ENCODE measurements around the gene CPTP. TPM values are rescaled to one million over a fixed set of nuclear protein-coding genes. Genes with fewer than 3 reads are reported as not detected.
A peak's percentile ranks its signal among the peaks of the same experiment; 100 is the strongest.
"Not testable (repeated sequence)": the region's sequence is repeated elsewhere in the genome, so short reads cannot be mapped to it uniquely, and the experiment has no call there.

The CPTP gene
- polyA plus RNA-seq, 1 donor: 20.2 TPM

GRCh38 chr1:1367315-1367714 lies 42.7 kb downstream of the CPTP start:
- no peak for DNase-seq

GRCh38 chr1:1370094-1370493 lies 45.5 kb downstream of the CPTP start:
- DNase-seq: not testable (repeated sequence)

- DNase-seq: no peak
Measured at GRCh38 chr1:1370771-1371300, 46.2 kb downstream of the CPTP start.

GRCh38 chr1:1371364-1371745 lies 46.8 kb downstream of the CPTP start:
- DNase-seq: no peak

GRCh38 chr1:1371746-1372711 lies 47.4 kb downstream of the CPTP start:
- no peak for DNase-seq

GRCh38 chr1:1373051-1373814 lies 48.6 kb downstream of the CPTP start:
- DNase-seq: no peak

DNA sequence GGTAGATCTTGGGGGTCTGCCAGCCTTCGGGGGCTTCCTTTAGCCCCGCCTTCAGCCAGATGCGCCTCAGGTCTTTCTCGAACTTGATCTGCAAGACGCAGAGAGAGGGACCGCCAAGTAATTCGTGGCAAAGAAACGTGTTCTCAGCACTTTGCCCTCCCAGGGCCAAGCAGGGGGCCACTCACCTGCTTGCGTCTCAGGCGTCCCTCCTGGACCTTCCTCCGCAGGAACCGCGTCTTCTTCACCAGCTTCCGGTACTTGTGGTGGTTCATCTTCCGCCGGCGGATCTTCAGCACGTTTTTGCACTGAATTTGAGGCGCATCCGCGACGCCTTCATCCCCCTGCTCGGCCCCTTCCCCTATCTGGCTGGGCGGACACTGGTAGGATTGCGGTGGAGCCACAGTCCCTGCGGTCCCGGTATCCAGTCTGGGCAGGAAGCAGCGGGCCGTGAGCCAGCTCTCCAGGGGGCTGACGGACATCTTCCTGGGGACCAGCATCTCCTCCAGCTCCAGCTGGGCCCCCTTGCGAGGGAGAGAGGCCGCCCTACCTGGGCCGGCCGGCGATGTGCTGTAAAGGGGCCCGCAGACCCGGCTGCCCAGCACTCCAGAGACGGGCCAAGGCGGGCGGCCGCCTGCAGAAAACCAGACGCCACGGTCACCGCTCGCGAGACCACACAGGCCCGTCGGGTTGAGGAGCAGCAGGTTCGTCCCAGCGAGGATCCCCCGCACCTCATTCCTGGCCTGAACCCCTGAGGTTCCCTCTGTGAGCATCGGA lies 49.4 kb downstream of the CPTP start:
- DNase-seq: no peak

- no peak for DNase-seq
Measured at GRCh38 chr1:1374589-1374928, 50.0 kb downstream of the CPTP start.

DNA sequence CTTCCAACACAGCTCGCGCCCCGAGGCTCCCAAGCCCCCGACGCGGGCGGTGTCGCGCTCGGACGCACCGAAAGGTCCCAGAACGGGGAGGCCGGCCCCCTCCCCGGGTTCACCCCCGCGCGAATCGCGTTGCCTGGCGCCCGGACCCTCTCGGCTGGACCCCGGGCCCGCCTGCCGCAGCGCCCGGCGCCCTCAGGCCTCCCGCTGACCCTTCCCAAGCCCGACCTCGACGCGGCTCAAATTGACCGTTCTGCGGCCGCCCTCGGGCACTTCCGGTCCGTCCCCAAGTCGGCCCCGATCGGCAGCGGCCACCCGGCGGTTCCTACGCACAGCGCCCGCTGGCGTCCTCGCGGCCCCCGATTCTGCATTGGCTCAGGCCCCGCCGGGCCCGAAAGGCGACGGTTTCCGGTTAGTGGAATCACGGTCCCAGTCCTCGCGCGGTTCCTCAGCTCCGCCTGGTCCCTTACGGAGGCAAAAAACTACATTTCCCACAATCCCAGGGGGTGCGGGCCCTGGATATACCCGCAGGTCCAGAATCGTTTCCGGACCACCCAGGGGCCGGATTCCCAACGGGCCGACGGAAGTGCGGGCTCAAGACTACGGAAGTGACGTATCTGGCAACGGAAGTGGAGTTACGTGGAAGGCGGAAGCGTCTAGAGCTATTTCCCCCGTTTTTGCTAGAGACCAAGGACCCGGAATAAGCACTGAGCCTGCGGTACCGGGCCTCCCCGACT lies 50.5 kb downstream of the CPTP start, which contains the start of gene AURKAIP1:
AURKAIP1 (minus strand) TSS at position 279 of the 734 bp plus-strand sequence. CDS start 451 bp downstream, outside the sequence.
- peak; percentile 99 for DNase-seq

DNA sequence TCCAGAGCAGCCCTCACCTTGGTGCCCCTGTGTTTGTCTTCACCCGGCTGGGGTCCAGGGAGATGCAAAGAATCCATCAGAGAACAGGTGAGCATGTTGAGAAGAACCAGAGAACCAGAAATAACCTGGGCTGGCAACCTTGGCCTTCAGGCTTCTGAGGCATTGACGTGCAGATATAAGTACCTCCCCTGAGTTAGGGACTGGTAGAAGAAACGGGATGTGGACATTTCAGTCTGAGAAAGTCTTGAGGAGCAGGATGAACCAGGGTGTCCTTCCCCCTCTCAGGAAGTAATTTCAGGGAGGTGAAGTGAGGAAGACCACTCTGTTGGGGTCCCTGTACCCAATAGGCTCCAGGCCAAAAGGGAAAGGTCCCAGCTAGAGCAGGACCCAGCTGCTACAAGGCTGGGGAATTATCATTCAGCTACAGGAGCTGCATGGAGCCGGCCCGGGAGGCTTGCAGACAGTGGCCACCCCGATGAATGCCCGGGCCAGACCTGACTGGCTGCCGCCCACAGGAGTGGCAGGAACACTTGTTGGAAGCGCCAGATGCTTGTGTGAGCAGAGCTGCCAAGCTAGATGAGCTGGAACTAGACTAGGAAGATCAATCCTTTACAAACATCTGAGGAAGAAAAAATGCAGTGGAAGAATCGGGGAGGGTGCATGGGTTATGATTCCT lies 52.1 kb downstream of the CPTP start:
- DNase-seq: no peak

GRCh38 chr1:1377540-1378205 lies 53.1 kb downstream of the CPTP start:
- DNase-seq: no peak

Other genes starting within 250 kb of the CPTP start
- 7.8 TPM for gene C1orf159, start 208.7 kb upstream of the CPTP start, polyA plus RNA-seq (ENCODE audit: insufficient read length)
- gene TTLL10, start 150.9 kb upstream of the CPTP start, polyA plus RNA-seq (ENCODE audit: insufficient read length): 0.25 TPM
- gene TNFRSF18, start 118.2 kb upstream of the CPTP start, polyA plus RNA-seq (ENCODE audit: insufficient read length): 4.1 TPM
- gene TNFRSF4, start 110.6 kb upstream of the CPTP start, polyA plus RNA-seq (ENCODE audit: insufficient read length): 3.2 TPM
- 92.9 TPM for gene SDF4, start 92.8 kb upstream of the CPTP start, polyA plus RNA-seq (ENCODE audit: insufficient read length)
- gene B3GALT6, start 92.6 kb upstream of the CPTP start, polyA plus RNA-seq (ENCODE audit: insufficient read length): 20.0 TPM
- 3.6 TPM for gene C1QTNF12, start 78.1 kb upstream of the CPTP start, polyA plus RNA-seq (ENCODE audit: insufficient read length)
- 39.1 TPM for gene UBE2J2, start 50.9 kb upstream of the CPTP start, polyA plus RNA-seq (ENCODE audit: insufficient read length)
- 5.4 TPM for gene SCNN1D, start 44.4 kb upstream of the CPTP start, polyA plus RNA-seq (ENCODE audit: insufficient read length)
- 54.6 TPM for gene ACAP3, start 16.9 kb upstream of the CPTP start, polyA plus RNA-seq (ENCODE audit: insufficient read length)
- gene PUSL1, start 16.2 kb upstream of the CPTP start, polyA plus RNA-seq (ENCODE audit: insufficient read length): 7.0 TPM
- gene INTS11, start 142 bp upstream of the CPTP start, polyA plus RNA-seq (ENCODE audit: insufficient read length): 87.7 TPM
- 3.9 TPM for gene TAS1R3, start 6.5 kb downstream of the CPTP start, polyA plus RNA-seq (ENCODE audit: insufficient read length)
- 54.3 TPM for gene DVL1, start 24.6 kb downstream of the CPTP start, polyA plus RNA-seq (ENCODE audit: insufficient read length)
- gene MXRA8, start 33.8 kb downstream of the CPTP start, polyA plus RNA-seq (ENCODE audit: insufficient read length): 73.1 TPM
- gene AURKAIP1, start 50.4 kb downstream of the CPTP start, polyA plus RNA-seq (ENCODE audit: insufficient read length): 71.7 TPM
- 174 TPM for gene CCNL2, start 74.5 kb downstream of the CPTP start, polyA plus RNA-seq (ENCODE audit: insufficient read length)
- 91.1 TPM for gene MRPL20, start 82.5 kb downstream of the CPTP start, polyA plus RNA-seq (ENCODE audit: insufficient read length)
- gene ANKRD65, start 96.5 kb downstream of the CPTP start, polyA plus RNA-seq (ENCODE audit: insufficient read length): 24.7 TPM
- 72.5 TPM for gene VWA1, start 110.9 kb downstream of the CPTP start, polyA plus RNA-seq (ENCODE audit: insufficient read length)
- 0.90 TPM for gene ATAD3C, start 124.9 kb downstream of the CPTP start, polyA plus RNA-seq (ENCODE audit: insufficient read length)
- 13.0 TPM for gene ATAD3B, start 147.0 kb downstream of the CPTP start, polyA plus RNA-seq (ENCODE audit: insufficient read length)
- 23.1 TPM for gene ATAD3A, start 187.4 kb downstream of the CPTP start, polyA plus RNA-seq (ENCODE audit: insufficient read length)
- 4.8 TPM for gene TMEM240, start 215.8 kb downstream of the CPTP start, polyA plus RNA-seq (ENCODE audit: insufficient read length)